Cortex of kidney (tissue), 1 donor: Measurements from ENCODE around the gene PMM2.
"Not testable (repeated sequence)": the region's sequence is repeated elsewhere in the genome, so short reads cannot be mapped to it uniquely, and the experiment has no call there.

Source experiments
- DNase-seq: peaks from one replicate; lab custom pipeline; 2025; lab: John Stamatoyannopoulos, UW

PMM2 gene

DNA sequence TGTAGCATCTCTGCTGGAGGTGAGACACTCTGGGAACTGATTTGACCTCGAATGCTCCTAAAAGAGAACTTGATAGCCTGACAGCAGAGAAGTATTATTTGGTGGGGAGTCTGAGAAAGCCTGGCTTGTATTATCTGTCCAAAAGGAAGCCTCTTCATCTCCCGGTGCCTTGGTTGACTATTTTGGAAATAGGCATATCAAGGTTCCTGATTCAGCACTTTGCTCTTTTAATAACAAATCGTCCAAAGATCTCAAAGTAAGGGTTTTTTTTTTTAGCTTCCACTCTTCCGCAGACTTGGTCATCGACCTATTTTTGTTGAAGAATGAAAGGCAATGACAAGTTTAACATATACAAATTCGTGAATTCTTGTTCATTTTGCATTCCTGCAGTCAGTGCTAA is 15.0 kb upstream of the PMM2 start:
- no peak for DNase-seq

DNA sequence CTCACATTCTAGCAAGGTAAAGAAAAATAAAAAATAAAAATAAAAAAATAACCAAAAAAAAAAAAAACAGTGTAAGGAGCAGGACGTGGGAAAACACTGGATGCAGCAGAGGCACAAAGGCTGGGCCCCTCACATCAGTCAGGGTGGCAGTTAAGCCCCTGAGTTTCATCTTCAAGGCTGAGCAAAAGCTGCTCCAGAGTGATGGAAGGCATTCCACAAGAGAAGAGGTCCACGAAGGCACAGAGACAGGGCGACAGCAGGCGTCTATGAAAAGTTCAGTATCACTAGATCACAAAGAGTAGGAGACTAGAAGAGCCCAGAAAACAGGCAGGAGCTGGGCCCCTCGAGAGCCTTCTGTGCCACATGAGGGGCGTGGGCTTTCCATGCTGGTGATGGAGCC is 12.2 kb upstream of the PMM2 start:
- DNase-seq = no peak

DNA sequence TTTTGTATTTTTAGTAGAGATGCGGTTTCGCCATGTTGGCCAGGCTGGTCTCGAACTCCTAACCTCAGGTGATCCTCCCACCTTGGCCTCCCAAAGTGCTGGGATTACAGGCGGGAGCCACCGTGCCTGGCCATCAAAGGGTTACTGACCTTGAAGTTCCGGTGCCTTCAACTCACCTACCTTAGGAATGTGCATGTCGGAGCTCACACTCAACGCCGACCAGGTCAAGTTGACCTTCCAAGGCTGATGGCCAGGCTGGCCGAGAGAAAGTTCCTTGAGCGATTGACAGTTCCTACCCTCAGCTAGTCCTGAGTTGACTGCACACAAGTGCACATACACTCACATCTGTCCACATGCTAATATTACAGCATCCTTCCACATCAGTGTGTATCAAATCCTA is 11.3 kb upstream of the PMM2 start:
- not testable (repeated sequence) for DNase-seq

DNA sequence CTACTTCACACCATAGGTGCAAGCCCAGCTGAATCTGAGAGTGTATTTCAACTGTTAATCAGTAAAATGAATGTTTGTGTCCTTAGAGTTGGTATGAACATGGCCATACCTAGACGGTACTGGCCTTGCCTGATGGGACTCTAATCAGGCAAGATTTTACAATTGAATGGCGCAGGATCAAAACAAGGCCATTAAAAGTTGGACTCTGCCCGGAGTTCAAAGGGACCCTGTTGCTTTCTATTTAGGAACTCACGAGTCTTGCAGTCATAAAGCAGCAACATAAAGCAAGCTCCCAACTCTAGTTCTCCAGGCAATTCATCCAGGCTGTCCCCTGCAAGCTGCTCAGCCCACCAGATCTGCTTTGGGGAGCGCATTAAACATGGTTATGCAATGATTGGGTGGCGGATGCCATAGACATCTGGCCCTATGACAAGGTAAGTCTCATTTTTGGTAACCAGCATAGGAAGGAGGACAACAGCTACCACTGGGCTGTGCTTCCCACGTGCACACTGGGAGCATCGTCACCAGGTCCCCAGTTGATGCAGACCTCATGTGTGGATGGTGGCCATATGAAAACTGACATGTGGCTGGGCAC is 9.0 kb upstream of the PMM2 start:
- DNase-seq = no peak

DNA sequence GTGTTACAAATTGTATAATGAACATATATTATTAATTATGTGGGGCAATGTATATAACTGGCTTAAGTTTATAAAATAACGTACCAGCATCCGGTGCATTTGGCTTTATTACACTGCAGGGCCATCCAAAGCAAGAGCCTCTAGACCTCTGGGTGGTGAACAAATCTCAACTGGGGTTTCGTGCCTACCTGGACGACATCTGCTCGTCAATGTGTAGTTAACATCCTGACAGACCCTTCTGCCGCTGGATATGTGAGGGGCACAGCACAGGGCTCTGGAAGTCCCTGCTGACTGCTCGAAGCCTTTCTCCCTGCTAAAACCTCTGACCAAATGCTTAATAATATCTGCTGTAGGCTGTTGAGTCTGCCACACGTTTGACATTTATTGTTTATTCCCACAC is 2.5 kb upstream of the PMM2 start:
- DNase-seq = no peak

DNA sequence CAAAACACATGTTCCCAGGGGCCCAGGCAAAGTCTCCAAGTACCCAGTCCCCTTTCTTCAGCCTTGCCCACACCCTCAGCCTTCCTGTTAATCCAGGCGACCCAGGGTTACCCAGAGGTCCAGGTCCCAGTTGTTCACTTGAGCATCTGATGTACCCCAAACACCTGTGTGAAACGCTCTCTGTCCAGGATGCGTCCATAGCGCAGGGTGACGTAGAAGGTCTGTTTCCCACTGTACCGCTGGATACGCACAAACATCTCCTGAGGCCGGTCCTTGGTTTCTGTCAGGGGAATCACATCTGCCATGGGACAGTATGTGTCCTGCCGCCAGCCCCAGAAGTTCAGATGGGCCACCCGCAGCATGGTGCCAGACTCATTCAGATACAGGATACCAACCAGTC is 1.8 kb upstream of the PMM2 start:
- no peak for DNase-seq

DNA sequence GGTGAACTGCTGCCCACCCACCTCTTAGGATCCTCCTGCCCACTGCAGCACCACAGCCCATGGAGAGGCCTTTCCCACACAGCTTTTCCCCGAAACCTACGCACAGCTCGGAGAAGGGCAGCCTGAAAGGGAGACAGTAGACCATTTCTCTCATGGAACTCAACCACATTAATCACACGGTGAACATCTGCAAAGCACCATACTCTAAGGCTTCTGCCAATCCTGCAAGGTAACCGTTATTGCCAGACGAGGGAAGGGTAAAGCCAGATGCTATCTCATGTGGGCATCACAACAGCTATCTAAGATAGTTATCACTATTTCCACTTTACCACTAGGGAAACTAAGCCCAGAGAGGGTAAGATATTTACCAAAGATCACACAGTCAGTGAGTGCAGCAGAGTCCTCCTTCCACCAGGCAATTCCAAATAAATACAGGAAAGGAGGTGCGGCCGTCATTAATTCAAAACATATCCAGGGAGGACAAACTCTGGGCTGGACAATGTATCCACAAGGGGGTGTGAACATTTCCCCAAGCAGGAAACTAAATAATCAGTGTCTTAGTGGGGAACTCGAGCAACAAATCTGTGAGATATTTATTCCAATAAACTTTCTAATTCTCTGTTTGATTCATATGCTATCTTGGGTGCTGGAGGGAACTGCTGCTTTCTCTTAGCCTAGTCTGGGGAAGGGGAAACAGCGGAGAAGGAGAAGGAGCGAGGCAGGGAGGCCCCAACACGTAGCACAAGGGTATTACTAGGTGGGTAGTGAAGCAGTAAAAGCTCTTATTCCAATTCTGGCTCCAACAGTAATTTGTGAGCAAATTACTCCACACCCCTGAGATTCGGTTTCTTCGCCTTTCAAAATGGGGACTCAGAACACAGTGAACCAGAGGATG is 923 bp upstream of the PMM2 start:
- DNase-seq = no peak

DNA sequence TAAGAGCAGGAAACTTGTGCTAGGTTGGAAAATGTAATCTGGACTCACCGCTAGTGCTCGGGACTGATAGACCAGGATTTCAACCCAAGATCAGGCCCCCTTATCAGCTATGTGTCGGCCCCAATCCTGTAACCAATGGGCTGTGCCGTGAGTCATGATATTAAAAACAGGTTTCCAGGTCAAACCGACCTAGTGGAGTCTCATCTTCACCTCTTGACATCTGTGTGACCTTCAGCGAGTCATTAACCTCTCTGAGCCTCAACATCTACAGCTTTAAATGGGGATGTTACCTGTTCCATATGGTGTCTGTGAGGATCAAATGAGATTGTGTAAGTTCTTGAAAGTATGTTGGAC is 512 bp downstream of the PMM2 start:
- DNase-seq = no peak

DNA sequence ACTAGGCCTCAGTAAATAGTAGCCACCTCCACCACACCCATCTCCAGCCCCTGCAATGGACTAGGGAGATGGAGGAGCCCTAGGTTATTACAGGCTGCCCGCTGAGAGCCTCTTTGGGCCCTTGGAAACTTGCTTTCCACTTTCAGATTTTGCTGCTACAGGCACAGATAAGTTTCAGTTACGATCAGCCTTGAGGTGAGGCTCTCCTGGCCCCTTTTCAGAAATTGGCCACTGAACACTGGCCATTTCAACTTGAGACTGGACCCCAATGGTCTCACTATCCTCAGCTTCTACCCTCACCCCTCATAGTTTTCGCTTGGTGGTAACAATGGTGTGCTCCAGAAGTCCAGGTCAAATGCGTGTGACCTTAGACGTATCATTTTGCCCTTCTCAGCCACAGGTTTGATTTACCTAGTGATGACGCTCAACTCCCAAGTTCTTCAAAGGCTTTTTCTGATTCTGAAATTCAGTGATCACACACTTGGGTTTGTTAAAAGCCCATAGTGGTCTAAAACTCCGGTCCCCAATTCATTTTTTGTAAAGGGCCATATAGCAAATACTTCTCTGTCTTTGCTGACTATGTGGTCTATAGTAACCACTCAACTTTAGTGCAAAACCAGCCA is 1.0 kb downstream of the PMM2 start:
- DNase-seq = no peak

DNA sequence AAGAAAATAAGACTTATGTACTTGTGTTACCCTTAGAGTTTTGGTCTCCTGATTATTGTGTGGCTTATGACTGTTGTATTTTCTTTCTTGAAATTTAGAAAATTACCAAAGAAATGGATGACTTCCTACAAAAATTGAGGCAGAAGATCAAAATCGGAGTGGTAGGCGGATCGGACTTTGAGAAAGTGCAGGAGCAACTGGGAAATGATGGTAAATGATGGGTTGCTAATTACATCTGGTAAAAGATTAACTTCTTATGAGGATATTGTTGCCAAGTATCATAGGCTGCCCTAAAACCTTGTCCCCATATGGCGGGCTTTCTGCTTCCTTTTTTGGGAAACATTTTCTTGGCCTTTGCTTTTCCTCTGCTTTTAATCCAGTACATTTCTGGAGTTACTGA is 4.1 kb downstream of the PMM2 start:
- no peak for DNase-seq

DNA sequence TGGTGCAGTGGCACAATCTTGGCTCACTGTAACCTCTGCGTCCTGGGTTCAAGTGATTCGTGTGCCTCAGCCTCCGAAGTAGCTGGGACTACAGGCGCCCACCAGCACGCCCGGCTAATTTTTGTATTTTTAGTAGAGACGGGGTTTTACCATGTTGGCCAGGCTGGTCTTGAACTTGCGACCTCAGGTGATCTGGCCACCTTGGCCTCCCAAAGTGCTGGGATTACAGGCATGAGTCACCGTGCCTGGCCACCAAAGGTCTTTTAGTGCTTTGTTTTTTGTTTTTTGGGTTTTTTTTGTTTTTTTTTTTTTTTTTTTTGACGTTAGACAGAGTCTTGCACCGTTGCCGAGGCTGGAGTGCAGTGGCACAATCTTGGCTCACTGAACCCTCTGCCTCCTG is 6.1 kb downstream of the PMM2 start:
- DNase-seq = not testable (repeated sequence)

DNA sequence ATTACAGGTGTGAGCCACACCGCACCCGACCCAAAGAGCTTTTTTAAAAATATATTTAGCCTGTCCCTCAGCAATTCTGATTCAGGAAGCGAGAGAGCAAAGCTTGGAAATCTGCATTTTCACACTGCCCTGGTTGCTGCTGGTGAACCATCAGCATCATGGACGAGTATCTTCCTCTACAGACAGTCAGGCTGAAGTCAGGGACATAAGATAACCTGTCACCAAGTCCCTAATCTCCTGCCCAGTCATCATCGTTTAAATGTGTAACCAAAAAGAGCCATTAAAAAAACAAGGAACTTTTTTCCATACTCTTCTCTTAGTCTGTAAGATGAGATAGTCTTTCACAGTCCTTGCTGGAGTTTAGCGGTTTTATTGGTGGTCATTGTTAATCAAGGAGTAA is 6.7 kb downstream of the PMM2 start:
- no peak for DNase-seq

DNA sequence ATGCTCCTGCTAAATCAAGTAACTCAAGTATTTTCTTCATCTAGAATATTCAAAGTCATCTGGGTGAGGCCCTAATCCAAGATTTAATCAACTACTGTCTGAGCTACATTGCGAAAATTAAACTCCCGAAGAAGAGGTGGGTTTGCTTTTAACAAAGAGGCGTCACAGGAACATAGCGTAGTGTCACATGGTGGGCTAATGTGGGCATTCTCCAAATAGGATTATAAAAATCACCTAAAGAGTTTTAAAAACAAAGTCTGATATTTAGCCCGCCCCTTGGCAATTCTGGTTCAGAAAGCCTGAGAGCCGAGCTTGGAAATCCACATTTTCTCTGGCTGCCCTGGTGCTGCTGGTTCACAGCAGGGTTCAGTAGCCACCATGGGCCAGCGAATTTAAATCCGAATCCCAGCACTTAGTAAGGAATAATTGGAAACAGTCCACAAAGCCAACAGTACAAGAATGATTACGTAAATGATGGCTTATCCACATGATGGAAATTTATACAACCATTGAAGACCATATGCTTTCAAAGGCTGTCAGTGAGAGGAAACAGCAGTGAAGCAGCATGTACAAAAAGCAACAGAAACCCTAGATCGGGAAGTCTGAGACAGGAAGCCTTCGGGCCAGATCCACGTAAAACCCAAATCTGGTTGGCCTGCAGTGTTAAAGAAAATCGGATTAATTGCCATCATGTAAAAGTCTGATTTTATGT is 8.8 kb downstream of the PMM2 start:
- no peak for DNase-seq

DNA sequence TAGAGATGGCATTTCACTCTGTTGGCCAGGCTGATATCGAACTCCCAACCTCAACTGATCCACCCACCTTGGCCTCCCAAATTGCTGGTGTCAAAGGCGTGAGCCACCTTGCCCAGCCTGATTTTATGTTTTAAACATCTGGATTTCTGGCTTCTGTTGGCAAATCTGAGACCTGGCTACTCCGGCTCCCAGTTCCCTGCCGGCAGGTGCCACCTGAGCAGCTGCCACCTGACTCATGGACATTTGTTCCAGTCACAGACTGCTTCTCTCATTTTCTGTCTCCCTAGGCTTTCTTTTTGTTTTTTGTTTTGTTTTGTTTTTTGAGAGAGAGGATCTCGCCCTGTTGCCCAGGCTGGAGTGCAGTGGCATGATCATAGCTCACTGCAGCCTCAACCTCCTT is 9.6 kb downstream of the PMM2 start:
- no peak for DNase-seq

DNA sequence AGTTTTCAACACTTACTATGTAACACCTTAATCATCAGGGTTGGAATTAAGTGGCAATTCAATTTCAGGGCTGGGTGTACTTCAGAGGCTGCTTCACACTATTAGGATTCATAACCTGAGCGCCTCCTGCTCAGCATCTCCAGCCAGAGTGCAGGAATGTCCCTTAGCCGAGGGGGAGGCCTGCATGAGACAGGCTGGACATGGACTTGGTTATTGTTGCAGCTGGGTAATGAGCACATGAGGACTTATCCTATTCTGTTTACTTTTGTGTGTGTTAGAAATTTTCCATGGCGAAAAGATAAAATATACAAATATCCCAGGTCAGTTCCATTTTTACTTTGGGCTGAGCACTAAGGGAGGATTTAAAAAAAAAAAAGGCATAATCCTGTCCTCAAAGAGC is 10.4 kb downstream of the PMM2 start:
- DNase-seq = no peak

DNA sequence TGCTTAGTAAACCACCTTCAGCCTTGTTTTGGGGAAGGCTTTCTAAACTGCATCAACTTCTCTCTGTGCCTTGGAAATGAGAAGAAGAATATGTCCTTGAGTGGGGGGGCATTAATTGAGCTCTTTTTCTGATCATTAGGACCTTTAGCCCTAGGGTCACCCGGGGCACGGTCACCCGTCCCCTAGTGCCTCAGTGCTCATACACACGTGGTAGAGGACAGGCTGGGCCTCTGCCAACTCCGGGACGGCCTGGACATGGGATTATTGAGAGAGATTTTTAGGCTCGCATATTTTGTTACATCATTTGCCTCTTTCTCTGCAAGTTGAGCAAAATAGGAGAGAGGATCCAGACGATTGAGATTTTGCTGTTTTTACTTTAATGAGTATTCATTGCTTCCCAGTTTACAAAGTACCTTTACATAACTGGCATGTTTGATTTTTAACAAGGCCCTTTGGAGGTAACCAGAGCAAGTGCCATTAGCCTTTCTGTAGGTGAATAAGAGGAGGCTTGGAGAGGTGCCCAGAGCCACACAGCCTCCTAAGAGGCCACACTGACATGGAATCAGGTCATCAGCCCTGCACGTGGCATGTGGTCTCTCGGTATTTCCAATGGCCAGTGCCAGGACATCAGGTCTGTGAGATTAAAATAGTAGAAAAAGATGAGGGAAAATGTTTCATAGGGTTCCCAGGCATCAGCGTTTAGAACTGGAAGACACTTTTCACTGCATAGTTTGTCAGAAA is 11.1 kb downstream of the PMM2 start:
- DNase-seq = no peak

DNA sequence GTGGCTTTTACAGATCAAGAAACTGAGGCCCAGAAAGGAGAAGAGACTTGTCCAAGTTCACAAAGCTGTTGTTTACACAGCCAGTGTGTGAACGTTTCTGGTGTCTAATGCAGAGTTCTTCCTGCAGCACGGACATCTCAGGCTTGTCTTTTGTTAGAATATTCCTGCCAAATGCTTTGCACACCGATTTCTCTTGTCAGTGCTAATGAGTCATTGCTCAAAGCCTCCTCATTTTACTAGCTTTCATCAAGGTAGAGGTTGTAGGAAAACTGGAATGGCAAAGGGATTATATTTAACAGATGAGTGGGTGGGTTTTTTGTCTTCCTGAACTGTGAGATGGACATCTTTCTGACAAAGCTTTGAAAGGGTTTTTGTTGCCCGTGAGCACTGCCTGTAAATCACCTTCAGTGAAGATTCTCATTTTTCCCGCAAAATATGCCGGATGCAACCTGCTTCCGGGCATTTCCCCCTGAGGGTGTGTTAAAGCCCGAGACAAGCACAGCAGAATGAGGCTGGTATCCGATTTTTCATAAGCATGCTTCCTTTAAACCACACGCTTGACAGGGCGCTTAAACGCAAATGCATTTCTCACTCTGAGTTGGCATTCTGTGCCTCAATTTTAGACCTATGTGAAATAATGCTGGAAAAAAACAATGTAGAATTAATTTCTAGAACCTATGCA is 14.7 kb downstream of the PMM2 start:
- DNase-seq = no peak

DNA sequence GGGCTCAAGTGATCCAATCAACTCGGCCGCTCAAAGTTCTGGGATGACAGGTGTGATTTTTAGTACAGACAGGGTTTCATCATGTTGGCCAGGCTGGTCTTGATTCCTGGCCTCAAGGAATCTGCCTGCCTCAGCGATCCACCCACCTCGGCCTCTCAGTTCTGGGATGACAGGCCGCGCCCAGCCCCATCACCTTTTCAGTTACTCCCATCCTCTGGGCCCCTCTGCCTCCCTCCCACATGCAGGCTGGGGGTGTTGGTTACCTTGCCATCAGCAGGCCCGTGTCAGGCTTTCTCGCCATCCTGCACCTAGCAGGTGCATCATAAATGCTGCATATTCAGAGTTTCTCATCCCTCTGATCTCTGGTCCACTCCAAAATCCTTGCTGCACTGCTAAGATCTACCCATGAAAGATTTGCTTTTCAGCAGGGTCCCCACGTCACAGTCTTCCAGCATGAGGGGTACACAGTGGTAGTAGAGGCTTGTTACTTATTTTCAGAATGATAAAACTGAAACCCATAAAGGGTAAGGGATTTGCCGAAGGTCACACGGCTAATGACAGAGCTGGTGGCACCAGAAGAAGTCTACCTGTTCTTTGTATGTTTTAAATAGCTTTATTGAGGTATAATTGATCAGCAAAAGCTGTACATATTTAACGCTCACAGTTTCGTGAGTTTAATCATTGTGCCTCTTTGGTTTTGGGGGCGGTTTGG is 16.6 kb downstream of the PMM2 start:
- no peak for DNase-seq

DNA sequence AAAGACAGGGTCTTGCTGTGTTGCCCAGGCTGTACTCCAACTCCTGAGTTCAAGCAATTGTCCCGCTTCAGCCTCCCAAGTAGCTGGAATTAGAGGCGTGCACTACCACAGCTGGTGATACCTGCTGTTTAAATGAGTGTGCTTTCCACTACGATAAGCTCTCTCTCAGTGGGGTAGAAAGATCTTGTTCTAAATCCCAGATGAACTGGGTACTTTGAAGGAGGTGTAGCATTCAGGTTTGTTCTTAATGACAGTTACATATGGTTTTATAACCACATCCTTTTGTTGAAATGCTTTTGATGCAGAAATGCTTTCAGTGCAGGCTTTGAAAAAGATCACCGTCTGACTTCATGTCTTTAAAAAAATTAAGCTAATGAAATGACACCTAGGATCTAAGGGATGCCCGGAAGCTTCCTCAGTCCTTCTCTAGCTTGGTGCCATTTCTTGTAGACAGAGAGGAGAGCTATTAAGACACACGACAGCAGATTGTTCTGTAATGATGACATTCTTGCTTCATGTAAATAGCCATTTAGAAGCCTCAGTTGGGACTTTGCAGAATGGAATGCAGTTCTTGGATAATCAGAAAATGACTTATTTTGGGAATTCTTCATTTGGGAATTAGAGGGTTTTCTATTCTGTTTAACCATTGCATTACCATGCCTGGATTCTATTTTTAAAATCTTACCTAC is 19.5 kb downstream of the PMM2 start:
- DNase-seq = no peak
